ENCODE results near the gene NCS1.

Gene NCS1

GRCh38 chr9:130140706-130141105, 31.5 kb upstream of the NCS1 start:
- TF ChIP-seq GATA3 (IDR thresholded peaks at IDR 0.05; ENCODE audit: low read depth, low read length) (no peak), GATA2 (IDR thresholded peaks at IDR 0.05; ENCODE audit: low read depth, low read length) (no peak)

DNA sequence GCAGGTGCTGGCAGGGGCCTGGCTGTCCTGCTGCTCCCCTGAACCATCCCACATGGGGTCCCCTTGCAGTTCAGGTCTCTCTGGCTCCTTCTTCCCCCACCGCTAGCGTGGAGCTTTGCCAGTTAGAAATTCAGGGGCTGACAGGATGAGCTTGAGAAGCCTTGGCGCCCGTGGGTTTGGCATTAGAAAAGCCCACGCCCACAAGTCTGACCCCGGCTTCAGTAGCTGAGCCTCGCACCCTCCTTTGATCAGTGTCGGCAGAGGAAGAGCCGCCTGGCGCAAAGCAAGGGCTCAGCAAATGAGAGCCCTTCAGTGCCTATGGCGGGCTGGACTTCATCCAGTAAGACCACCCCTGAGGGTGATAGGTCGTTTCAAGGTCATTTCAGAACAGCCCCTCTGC, 30.1 kb upstream of the NCS1 start:
- TF ChIP-seq GATA2 (IDR thresholded peaks at IDR 0.05; ENCODE audit: low read depth, low read length) (no peak), GATA3 (IDR thresholded peaks at IDR 0.05; ENCODE audit: low read depth, low read length) (no peak)

DNA sequence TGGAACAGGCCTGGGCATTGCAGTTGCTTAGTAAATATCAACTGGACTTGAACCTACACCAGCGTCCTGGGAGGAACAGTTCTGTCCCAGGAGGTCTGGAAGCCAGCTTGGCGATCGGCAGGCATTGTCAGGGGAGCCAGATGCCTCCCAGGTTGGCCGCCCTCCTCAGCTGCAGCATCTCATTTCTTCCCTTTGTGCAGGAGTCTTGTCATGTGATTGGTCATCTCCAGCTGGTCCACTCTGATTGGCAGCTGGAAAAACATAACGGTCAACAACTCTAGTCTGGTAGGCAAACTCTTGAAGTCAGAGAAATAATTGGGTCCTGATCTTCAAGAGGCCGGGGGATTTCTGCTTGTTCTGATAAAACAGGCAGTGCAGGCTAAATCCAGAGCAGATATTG, 29.6 kb upstream of the NCS1 start:
- TF ChIP-seq GATA2 (IDR thresholded peaks at IDR 0.05; ENCODE audit: low read depth, low read length) (no peak), GATA3 (IDR thresholded peaks at IDR 0.05; ENCODE audit: low read depth, low read length) (no peak)

- TF ChIP-seq GATA3 (IDR thresholded peaks at IDR 0.05; ENCODE audit: low read depth, low read length) (no peak), GATA2 (IDR thresholded peaks at IDR 0.05; ENCODE audit: low read depth, low read length) (no peak)
These were observed 28.8 kb upstream of the NCS1 start for GRCh38 chr9:130143279-130143893.

- TF ChIP-seq GATA3 (IDR thresholded peaks at IDR 0.05; ENCODE audit: low read depth, low read length): no peak
- no peak for TF ChIP-seq GATA2 (IDR thresholded peaks at IDR 0.05; ENCODE audit: low read depth, low read length)
These were observed 28.2 kb upstream of the NCS1 start for GRCh38 chr9:130143958-130144366.

- no peak for TF ChIP-seq GATA2 (IDR thresholded peaks at IDR 0.05; ENCODE audit: low read depth, low read length)
- TF ChIP-seq GATA3 (IDR thresholded peaks at IDR 0.05; ENCODE audit: low read depth, low read length): no peak
These were observed 27.5 kb upstream of the NCS1 start for GRCh38 chr9:130144703-130145102.

DNA sequence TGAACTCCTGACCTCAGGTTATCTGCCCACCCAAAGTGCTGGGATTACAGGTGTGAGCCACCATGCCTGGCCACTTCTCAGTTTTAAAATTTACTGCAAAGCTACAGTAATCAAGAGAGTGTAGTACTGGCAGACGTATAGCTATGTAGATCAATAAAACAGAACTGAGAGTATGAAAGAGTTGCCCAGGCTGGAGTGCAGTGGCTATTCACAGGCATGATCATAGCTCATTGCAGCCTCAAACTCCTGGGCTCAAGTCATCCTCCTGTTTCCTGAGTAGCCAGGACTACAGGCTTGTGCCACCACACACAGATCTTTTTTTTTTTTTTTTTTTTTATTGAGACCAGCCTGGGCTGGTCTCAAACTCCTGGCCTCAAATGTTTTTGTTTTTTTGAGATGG, 26.5 kb upstream of the NCS1 start:
- TF ChIP-seq GATA2 (IDR thresholded peaks at IDR 0.05; ENCODE audit: low read depth, low read length) (no peak), GATA3 (IDR thresholded peaks at IDR 0.05; ENCODE audit: low read depth, low read length) (no peak)

DNA sequence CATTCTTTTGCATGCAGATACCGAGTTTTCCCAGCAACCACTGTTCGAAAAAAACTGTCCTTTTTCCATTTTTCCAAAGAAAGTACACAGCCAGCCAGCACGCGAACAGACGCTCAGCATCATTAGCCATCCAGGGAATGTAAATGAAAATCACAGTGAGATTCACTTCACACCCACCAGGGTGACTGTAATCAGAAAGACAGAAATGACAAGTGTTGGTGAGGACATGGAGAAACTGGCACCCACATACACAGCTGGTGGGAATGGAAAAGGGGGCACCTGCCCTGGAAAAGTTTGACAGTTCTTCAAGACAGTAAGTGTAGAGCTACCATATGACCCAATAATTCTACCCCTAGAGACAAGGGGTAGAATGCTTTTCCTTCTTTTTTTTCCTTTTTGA, 25.0 kb upstream of the NCS1 start:
- TF ChIP-seq GATA2 (IDR thresholded peaks at IDR 0.05; ENCODE audit: low read depth, low read length): no peak
- no peak for TF ChIP-seq GATA3 (IDR thresholded peaks at IDR 0.05; ENCODE audit: low read depth, low read length)

- TF ChIP-seq GATA2 (IDR thresholded peaks at IDR 0.05; ENCODE audit: low read depth, low read length) (no peak), GATA3 (IDR thresholded peaks at IDR 0.05; ENCODE audit: low read depth, low read length) (no peak)
These were observed 24.3 kb upstream of the NCS1 start for GRCh38 chr9:130147910-130148309.

GRCh38 chr9:130149031-130149430, 23.2 kb upstream of the NCS1 start:
- no peak for TF ChIP-seq GATA2 (IDR thresholded peaks at IDR 0.05; ENCODE audit: low read depth, low read length)

DNA sequence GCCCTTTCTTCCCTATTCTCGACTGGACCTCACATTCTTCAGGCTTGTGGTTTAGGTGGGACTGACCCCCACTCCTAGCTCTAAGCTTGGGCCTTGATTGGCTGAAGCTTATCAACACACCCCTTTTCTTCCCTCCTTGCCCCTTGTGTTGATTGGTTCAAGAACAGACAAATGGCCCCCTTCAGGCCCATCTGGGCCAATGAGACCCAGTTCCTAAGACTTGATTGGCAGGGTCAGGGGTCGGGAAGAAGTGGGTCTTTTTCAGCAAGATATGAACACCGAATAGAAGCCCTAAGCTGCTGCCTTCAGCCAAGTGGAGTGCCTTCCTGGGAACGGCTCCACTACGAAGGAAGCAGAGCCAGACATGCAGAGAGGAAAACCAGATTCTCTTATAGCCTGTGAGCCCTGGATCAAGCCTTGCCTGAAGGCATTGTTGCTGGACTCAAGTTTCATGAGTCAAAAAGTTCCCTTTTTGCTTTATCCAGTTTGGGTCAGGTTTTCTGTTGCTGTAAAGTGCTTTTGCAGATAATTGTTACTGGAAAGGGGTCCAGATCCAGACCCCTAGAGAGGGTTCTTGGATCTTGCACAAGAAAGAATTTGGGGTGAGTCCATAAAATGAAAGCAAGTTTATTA, 22.4 kb upstream of the NCS1 start:
- TF ChIP-seq GATA3 (IDR thresholded peaks at IDR 0.05; ENCODE audit: low read depth, low read length): no peak
- no peak for TF ChIP-seq GATA2 (IDR thresholded peaks at IDR 0.05; ENCODE audit: low read depth, low read length)

DNA sequence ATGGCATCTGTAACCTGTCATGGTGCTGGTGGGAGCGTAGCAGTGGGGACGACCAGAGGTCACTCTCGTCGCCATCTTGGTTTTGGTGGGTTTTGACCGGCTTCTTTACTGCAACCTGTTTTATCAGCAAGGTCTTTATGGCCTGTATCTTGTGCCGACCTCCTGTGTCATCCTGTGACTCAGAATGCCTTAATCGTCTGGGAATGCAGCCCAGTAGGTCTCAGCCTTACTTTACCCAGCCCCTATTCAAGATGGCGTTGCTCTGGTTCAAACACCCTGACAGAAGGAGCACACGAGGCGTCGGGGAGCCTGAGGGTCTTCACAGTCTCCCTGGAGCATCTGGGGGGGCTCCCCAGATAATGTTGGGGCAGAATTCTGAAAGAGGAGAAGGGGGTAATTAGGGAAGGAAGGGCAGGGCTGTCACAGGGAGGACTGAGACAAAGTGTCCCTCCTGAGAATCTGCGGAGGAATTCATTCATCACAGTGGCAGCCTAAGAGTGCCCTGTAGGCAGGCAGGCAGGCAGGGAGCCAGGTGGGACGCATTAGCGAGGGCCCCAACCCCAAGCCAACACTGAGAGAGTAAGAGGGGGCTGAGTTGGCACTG, 21.3 kb upstream of the NCS1 start:
- TF ChIP-seq GATA3 (IDR thresholded peaks at IDR 0.05; ENCODE audit: low read depth, low read length): no peak
- no peak for TF ChIP-seq GATA2 (IDR thresholded peaks at IDR 0.05; ENCODE audit: low read depth, low read length)

DNA sequence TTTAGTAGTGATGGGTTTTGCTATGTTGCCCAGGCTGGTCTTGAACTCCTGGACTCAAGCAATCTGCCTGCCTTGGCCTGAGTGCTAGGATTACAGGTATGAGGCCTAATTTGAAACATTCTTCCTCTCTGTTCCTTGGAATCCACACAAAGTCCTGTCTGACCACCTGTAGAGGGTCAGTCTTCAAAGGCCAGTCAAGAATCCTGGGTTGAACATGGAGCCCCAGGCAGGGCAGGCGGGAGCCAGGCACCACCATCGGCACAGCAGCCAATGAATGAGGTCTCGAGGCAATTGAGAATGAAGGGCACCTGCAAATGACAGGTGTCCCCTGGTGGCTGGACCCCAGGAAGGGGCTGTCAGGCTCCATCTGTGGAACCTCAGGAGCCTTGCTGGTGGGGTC, 17.4 kb upstream of the NCS1 start:
- TF ChIP-seq GATA2 (IDR thresholded peaks at IDR 0.05; ENCODE audit: low read depth, low read length) (no peak), GATA3 (IDR thresholded peaks at IDR 0.05; ENCODE audit: low read depth, low read length) (no peak)

DNA sequence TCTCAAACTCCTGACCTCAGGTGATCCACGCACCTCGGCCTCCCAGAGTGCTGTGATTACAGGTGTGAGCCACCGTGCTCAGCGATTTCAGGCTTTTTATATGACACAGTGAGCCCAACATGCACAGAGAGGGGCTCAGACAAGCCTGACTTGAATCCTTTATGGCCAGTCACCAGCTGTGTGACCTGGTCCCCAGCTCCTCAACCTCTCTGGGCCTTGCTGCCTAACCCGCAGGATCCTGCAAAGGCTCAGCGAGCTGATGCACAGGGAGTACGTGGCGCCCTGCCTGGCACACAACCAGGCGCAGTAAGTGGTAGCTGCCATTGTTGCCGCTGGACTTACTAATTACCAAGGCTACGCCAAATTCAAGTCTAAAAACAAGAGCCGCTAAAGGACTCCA, 16.6 kb upstream of the NCS1 start:
- TF ChIP-seq GATA3 (IDR thresholded peaks at IDR 0.05; ENCODE audit: low read depth, low read length): no peak

DNA sequence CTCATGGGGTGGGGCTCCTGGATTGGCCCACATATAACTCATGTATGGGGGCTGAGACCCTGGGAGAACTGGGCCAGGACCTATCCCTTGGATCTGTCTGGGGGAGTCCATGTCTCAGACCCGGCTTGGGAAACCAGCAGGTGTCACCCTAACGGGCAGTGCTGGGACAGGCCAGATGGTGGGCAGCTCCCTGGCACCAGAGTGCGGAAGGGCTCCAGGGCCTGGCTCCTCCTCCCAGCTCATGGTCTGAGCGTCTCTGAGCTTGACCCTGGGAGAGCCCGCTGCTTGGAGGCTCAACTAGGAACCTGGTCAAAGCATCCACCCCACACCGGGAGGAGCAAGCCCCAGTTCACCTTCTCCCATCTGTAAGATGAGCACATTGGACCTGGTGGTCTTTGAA, 15.5 kb upstream of the NCS1 start:
- TF ChIP-seq GATA2 (IDR thresholded peaks at IDR 0.05; ENCODE audit: low read depth, low read length): no peak

All from SH-SY5Y (cell line).